GM18507 (cell line): Measurements from ENCODE around the gene CCDC40.
"Not testable (repeated sequence)": the region's sequence is repeated elsewhere in the genome, so short reads cannot be mapped to it uniquely, and the experiment has no call there.

Source experiments
- DNase-seq: peaks from one replicate; pipeline ENCODE4 v3.0.0; 2011; ENCODE audit warnings: low read depth; ENCODE audit not compliant: insufficient read length; ENCODE audit errors: extremely low spot score
- FAIRE-seq: peaks from 2 replicates; lab custom pipeline; 2011; peaks lifted over from hg19 to GRCh38; lab: Jason Lieb, UNC

The CCDC40 gene

GRCh38 chr17:80035687-80035936 lies 830 bp upstream of the CCDC40 start, which contains the start of gene TBC1D16:
Gene TBC1D16, minus strand, starts transcription at chr17:80035872. Its CDS starts 22,325 bp downstream, at chr17:80013547.
- DNase-seq: no peak
- FAIRE-seq: no peak

GRCh38 chr17:80036715-80037477 lies 454 bp downstream of the CCDC40 start:
- DNase-seq (no peak), FAIRE-seq (no peak)

- no peak for FAIRE-seq
- no peak for DNase-seq
These were observed 7.5 kb downstream of the CCDC40 start for GRCh38 chr17:80043963-80044362.

- DNase-seq: no peak
- no peak for FAIRE-seq
These were observed 9.3 kb downstream of the CCDC40 start for GRCh38 chr17:80045703-80046102.

- DNase-seq, FAIRE-seq: not testable (repeated sequence)
These were observed 10.3 kb downstream of the CCDC40 start for GRCh38 chr17:80046709-80047108.

- DNase-seq (no peak), FAIRE-seq (no peak)
These were observed 10.7 kb downstream of the CCDC40 start for GRCh38 chr17:80047176-80047575.

- FAIRE-seq (no peak), DNase-seq (no peak)
These were observed 13.5 kb downstream of the CCDC40 start for GRCh38 chr17:80049986-80050385.

DNA sequence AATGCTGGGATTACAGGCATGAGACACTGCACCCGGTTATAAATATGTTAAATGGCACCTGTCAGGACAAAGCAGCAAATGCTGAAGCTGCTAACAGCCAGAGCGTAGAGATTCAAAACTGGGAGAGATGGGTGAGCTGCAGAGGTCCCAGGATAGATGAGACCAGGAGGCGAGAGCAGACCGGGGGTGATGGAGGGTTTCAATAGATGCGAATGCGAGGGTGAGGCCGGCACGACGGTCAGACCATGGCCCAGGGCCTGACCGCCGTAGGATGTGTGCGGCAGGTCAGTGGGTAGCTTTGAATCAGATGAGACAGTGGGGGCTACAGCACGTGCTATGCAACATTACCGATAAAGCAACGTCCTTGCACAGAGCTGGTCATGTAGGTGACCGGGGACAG lies 14.3 kb downstream of the CCDC40 start:
- DNase-seq: no peak
- no peak for FAIRE-seq

GRCh38 chr17:80051681-80052080 lies 15.2 kb downstream of the CCDC40 start:
- FAIRE-seq (no peak), DNase-seq (no peak)

- FAIRE-seq: no peak
- no peak for DNase-seq
These were observed 16.7 kb downstream of the CCDC40 start for GRCh38 chr17:80053102-80053501.

GRCh38 chr17:80055597-80055996 lies 19.2 kb downstream of the CCDC40 start:
- FAIRE-seq (no peak), DNase-seq (no peak)

DNA sequence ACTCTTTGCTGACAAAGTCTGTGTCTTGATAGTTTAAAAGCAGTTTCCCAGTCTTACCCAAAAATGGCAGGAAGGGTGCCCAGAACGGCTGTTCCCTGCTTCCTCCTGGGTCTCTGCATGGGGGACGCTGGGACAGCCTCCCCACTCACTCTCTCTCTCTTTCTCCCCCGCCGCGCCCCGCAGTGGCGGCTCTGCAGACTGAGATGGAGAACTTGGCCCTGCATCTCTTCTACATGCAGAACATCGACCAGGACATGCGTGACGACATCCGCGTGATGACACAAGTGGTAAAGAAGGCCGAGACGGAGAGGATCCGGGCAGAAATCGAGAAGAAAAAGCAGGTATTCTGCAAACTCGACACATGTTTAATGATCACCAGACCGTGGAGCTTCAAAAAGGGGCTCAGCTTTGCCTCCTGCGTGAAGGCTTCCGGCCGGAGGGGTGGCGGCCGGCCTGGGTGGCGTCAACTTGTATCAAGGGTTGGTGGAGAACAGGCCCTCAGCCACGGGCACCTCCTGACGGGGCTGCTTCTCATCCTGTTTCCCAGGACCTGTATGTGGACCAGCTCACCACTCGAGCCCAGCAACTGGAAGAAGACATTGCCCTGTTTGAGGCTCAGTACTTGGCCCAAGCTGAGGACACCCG lies 22.0 kb downstream of the CCDC40 start:
- FAIRE-seq (no peak), DNase-seq (no peak)

DNA sequence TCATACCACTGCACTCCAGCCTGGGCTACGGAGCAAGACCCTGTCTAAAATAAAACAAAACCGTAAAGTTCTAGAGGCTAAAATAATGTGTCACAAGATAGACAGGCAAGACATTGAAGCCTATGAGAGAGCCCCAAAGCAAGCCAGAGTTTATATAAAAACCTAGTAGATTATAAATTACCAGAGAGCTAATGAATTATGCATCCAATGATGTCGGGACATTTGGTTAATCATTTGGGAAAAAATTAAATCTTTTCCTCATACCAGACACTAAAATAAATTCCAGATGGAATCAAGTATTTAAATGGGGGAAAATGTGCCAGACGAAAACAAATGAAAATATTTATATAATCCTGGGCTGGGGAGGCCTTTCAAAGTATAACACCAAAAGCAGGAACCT lies 24.2 kb downstream of the CCDC40 start:
- no peak for DNase-seq
- FAIRE-seq: no peak

DNA sequence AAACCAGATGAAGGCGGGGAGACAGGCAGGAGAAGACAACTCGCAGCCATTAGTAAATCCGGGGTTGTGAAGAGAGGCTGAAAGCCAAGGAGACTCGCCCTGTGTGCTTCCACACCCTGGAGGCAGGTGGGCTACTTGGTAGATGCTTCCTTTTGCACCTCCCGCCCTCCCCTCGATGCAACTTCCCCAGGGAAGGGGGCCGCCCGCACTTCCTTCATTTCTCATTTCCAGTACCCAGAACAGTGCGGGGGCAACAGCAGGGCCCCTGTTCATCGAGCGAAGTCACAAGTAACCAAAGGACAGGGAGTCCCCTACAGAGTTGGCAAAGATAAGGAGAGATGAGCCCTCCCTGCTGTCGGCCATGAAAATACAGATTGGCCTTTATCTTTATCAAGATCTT lies 25.0 kb downstream of the CCDC40 start:
- no peak for FAIRE-seq
- DNase-seq: no peak

GRCh38 chr17:80063830-80064585 lies 27.6 kb downstream of the CCDC40 start:
- FAIRE-seq (no peak), DNase-seq (no peak)

GRCh38 chr17:80064696-80065095 lies 28.3 kb downstream of the CCDC40 start:
- no peak for DNase-seq
- FAIRE-seq: no peak

DNA sequence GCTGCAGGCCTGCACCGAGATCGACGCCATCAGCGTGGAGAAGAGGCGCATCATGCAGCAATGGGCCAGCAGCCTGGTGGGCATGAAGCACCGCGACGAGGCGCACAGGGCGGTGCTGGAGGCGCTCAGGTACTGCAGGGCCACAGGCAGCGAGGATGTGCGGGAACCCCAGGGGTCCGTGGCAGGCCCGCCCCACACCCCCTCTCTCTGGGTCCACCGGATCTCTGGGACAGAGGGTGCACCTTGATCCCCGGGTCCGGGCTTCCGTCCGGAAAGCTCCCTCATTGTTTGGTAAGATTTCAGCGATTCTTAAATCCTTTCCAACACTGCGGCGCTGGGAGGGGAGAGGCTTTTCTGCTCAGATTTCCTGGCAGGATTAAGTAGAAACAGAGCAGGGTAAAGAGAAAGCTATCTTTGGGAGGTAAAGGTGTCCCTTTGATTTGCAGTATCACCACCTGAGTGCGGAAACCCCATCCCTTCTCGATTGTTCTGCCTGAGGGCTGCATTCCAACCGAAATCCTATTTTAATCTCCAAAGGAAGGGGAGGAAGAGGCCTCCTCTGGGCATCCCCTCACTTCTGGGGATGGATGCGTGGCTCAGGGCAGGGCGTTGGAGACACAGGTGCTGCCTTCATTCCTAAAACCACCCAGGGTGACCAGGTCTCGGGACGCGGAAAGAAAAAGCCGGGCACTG lies 29.2 kb downstream of the CCDC40 start:
- FAIRE-seq: no peak
- DNase-seq: no peak

DNA sequence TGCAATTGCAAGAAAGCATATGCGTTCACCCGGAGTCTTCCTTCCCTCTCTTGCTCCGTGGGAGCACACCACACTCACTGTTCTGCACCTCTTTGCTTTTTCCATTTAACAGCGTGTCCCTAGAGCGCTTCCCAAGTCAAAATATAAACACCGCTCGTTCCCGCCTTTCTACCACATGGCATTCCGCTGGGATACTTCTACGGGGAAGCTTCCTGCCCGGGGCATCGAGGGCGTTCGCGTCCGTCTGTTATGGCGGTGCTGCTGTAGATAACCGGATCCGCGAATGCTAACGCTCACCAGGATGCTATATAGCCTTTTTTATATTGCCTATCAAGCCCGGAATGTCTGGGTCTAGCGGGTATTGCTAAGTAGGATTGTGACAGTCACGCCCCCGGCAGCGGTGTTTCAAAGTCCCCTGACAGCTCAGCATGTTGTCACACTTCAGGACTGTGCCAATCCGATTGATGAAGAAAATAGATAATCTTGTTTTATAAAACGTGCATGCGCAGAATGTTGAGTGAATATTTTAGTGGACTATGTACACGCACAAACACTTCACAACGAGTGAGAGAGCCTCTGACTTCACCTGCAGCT lies 31.0 kb downstream of the CCDC40 start:
- DNase-seq (no peak), FAIRE-seq (no peak)

DNA sequence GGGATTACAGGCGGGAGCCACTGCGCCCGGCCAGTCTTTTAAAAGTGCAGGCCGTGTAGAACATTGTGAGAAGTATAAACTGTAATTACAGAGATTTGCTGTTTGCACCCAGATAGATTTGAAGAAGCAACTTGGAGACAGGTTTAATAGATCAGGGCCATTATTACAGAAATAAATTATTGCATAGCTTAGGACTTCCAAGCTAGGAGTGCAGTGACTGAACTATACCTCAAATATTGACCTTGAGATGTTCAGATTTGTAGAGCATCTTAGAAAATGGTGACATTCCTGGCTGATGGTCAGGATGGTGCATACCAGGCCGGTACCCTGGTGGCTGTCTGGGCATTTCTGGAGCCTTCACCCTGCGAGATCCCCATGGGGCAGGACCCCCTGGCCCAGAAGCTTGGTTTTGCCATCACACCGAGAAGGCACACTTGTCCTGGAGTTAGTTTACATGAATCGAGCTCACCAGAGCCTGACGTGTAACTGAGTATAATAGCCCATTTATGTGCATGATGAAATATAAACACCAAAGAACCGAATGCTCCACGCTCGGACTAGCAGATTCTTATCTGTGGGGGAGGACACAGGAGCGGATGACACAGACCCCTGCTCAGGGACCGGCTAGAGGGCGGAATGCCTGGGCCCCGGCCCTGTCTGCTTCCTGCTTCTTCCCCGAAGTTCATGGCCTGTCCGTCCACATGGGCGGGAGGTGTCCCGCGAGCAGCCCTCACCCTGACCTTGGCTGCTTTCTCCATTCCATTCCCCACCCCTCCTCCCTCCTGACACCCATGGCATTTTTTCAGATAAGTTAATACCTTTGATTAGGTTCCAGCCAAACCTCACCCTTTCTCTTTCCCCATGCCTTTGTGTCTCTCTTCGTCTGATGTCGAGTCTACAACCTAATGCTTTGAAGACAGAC lies 32.1 kb downstream of the CCDC40 start:
- FAIRE-seq (no peak), DNase-seq (no peak)
